Keratinocyte (primary cell): Measurements from ENCODE around the gene NUP43. TPM values are rescaled to one million over a fixed set of nuclear protein-coding genes. Genes with fewer than 3 reads are reported as not detected.

Experiments used
- DNase-seq: peaks from one replicate; pipeline ENCODE4 v3.0.0-alpha.2; 2011; ENCODE audit warnings: low read depth, missing footprints, low spot score
- FAIRE-seq: peaks from 2 replicates; lab custom pipeline; 2011; peaks lifted over from hg19 to GRCh38; lab: Jason Lieb, UNC
- H2AFZ ChIP-seq: 2 replicates; pipeline ENCODE4 v1.6.0; 2012; ENCODE audit warnings: low read length, control low read depth, inconsistent platforms; ENCODE audit not compliant: control insufficient read depth
- H3K27ac ChIP-seq: 2 replicates; pipeline ENCODE4 v1.5.1; 2011; ENCODE audit warnings: low read length; ENCODE audit not compliant: control insufficient read depth, insufficient read depth
- H3K27me3 ChIP-seq: 3 replicates; pipeline ENCODE4 v1.6.0; 2011; ENCODE audit warnings: low read length; ENCODE audit not compliant: control insufficient read depth, insufficient read depth; ENCODE audit errors: extremely low read depth
- H3K36me3 ChIP-seq, 2 experiments: 2 replicates in 1 of 2; 3 replicates in 1 of 2; pipeline ENCODE4 v1.5.1; 2011; ENCODE audit warnings: low read length in 2 of 2, mild to moderate bottlenecking in 1 of 2; ENCODE audit not compliant: control insufficient read depth in 2 of 2, insufficient read depth in 2 of 2; ENCODE audit errors: extremely low read depth in 1 of 2
- H3K4me1 ChIP-seq: 3 replicates; pipeline ENCODE4 v1.5.1; 2011; ENCODE audit warnings: low read length; ENCODE audit not compliant: control insufficient read depth, insufficient read depth; ENCODE audit errors: extremely low read depth
- H3K4me2 ChIP-seq: 3 replicates; pipeline ENCODE4 v1.6.0; 2011; ENCODE audit warnings: low read depth, low read length; ENCODE audit not compliant: control insufficient read depth, insufficient read depth; ENCODE audit errors: extremely low read depth
- H3K4me3 ChIP-seq, 3 experiments: fragments of 200-600 bp in 1 of 3; sonication (generic) in 1 of 3; 2 replicates in 2 of 3; 3 replicates in 1 of 3; pipeline ENCODE4 v1.5.1; 2011 to 2016; ENCODE audit warnings: low read length in 3 of 3, mild to moderate bottlenecking in 3 of 3, control low read depth in 2 of 3, inconsistent platforms in 1 of 3, low read depth in 1 of 3, mixed read lengths in 1 of 3, mixed run types in 1 of 3, moderate library complexity in 1 of 3; ENCODE audit not compliant: control insufficient read depth in 2 of 3, insufficient read depth in 2 of 3; ENCODE audit errors: extremely low read depth in 1 of 3
- H3K79me2 ChIP-seq: 2 replicates; pipeline ENCODE4 v1.6.0; 2012; ENCODE audit warnings: low read length; ENCODE audit not compliant: control insufficient read depth, insufficient read depth
- H3K9ac ChIP-seq: 3 replicates; pipeline ENCODE4 v1.6.0; 2011; ENCODE audit warnings: low read length; ENCODE audit not compliant: control insufficient read depth, insufficient read depth; ENCODE audit errors: extremely low read depth
- H3K9me1 ChIP-seq: 3 replicates; pipeline ENCODE4 v1.6.0; 2011; ENCODE audit warnings: low read length; ENCODE audit not compliant: control insufficient read depth, insufficient read depth; ENCODE audit errors: extremely low read depth
- H3K9me3 ChIP-seq: 2 replicates; pipeline ENCODE4 v1.5.1; 2012; ENCODE audit warnings: low read depth, low read length; ENCODE audit not compliant: control insufficient read depth
- H4K20me1 ChIP-seq: 3 replicates; pipeline ENCODE4 v1.6.0; 2011; ENCODE audit warnings: low read length; ENCODE audit not compliant: control insufficient read depth, insufficient read depth; ENCODE audit errors: extremely low read depth
- EZH2 ChIP-seq: IDR thresholded peaks from one replicate; pipeline ENCODE4 v1.6.1; 2012; ENCODE audit warnings: inconsistent platforms, mild to moderate bottlenecking, low read length, moderate library complexity
- dilution Hi-C: fragments of 300-500 bp; cut with MboI; formaldehyde crosslinking; loops from one replicate; pipeline ENCODE4 v1.7.0; 2020; ENCODE audit warnings: low sequenced_read_pairs; ENCODE audit not compliant: extremely low pct_ligation_motif_present
- polyA plus RNA-seq, 5 experiments: library from polyadenylated mRNA; depleted of rRNA in 3 of 5; stranded (reverse) in 3 of 5; stranded (forward) in 1 of 5; unstranded in 1 of 5; fragments of >200 nt; gene quantifications; 1 replicate in 1 of 5; 2 replicates in 3 of 5; 3 replicates in 1 of 5; pipeline versions ENCODE4 v1.2.1 to v1.2.3, GENCODE V29; 2011 to 2012; ENCODE audit warnings: missing spikeins in 2 of 5, low read depth in 1 of 5, low replicate concordance in 1 of 5
- TF ChIP-seq, protein P1 (sequence below), 3 experiments: IDR thresholded peaks in 1 of 3; conservative IDR thresholded peaks in 1 of 3; optimal IDR thresholded peaks in 1 of 3; 2 replicates in 2 of 3; 3 replicates in 1 of 3; pipeline versions ENCODE3 to v1.5.1; 2011; ENCODE audit warnings: low read length in 3 of 3, mild to moderate bottlenecking in 3 of 3, moderate library complexity in 2 of 3, control low read depth in 1 of 3, inconsistent platforms in 1 of 3; ENCODE audit not compliant: insufficient read depth in 2 of 3; ENCODE audit errors: extremely low read depth in 1 of 3

The NUP43 gene
- polyA plus RNA-seq, 1 donor (not counting 4 experiments of a cell fraction or from before 2014, with no cell fraction given): 33.8 TPM

DNA sequence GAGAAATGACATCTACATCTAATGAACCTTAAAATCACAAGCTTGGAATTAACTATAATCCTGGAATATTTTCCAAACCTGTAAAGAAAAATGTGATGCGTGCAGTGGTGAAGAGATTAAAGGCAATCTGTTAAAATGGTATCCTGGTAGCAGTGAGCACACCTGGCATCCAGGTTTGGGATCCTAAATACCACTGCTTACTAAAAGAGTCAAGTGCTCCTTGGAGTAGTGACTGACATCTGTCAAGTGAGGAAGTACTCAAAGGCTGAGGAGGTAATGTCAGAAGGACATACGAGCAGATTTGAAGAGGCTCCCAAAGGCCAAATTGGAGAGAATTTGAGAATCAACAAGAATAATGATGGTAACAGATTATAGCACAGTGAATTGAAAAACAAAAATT is 36.0 kb upstream of the NUP43 start:
- Histone ChIP-seq H3K79me2 (peaks cover 6% of the 10 kb centered on the region), H3K9me1 (no peaks in the 10 kb centered on the region), H3K27me3 (no peaks in the 10 kb centered on the region), H3K27ac (no peak overlapping the region), H3K4me3 (no peak overlapping the region), H4K20me1 (no peaks in the 10 kb centered on the region), H3K4me1 (no peaks in the 10 kb centered on the region), H3K9ac (no peak overlapping the region), H3K36me3 (peaks cover 8% of the 10 kb centered on the region in 2 experiments), H3K4me2 (no peak overlapping the region), H3K9me3 (no peaks in the 10 kb centered on the region), H2AFZ (no peak overlapping the region)
- FAIRE-seq (no peak), DNase-seq (no peak)
- dilution Hi-C loops: no loop called here
- TF ChIP-seq, protein P1, sequence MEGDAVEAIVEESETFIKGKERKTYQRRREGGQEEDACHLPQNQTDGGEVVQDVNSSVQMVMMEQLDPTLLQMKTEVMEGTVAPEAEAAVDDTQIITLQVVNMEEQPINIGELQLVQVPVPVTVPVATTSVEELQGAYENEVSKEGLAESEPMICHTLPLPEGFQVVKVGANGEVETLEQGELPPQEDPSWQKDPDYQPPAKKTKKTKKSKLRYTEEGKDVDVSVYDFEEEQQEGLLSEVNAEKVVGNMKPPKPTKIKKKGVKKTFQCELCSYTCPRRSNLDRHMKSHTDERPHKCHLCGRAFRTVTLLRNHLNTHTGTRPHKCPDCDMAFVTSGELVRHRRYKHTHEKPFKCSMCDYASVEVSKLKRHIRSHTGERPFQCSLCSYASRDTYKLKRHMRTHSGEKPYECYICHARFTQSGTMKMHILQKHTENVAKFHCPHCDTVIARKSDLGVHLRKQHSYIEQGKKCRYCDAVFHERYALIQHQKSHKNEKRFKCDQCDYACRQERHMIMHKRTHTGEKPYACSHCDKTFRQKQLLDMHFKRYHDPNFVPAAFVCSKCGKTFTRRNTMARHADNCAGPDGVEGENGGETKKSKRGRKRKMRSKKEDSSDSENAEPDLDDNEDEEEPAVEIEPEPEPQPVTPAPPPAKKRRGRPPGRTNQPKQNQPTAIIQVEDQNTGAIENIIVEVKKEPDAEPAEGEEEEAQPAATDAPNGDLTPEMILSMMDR (optimal IDR thresholded peaks at IDR 0.05 in 1 of 3, IDR thresholded peaks at IDR 0.05 in 1 of 3, conservative IDR thresholded peaks at IDR 0.05 in 1 of 3; ENCODE audit: extremely low read depth in 1 of 3, insufficient read depth in 2 of 3, low read length in 3 of 3): no peak
- TF ChIP-seq EZH2: no peak

DNA sequence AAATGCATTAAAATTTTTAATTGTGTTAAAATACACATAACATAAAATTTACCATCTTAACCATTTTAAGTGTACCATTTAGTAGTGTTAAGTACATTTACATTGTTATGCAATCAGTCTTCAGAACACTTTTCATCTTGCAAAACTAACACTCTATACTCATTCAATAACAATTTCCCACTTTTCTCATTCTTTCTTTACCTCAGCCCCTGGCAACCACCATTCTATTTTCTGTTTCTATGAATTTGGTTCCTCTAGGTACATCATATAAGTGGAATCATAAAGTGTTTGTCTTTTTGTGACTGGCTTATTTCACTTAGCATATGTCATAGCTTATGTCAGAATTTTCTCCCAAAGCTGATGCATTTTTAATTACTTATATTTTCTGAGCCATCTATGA is 35.4 kb upstream of the NUP43 start:
- H2AFZ ChIP-seq: no peak overlapping the region
- H3K4me3 ChIP-seq: no peak overlapping the region
- no peaks in the 10 kb centered on the region for H3K27me3 ChIP-seq
- H3K4me1 ChIP-seq: no peaks in the 10 kb centered on the region
- H3K79me2 ChIP-seq: peaks cover 6% of the 10 kb centered on the region
- dilution Hi-C loops: no loop called here
- no peaks in the 10 kb centered on the region for H4K20me1 ChIP-seq
- TF ChIP-seq, protein P1 (optimal IDR thresholded peaks at IDR 0.05 in 1 of 3, IDR thresholded peaks at IDR 0.05 in 1 of 3, conservative IDR thresholded peaks at IDR 0.05 in 1 of 3; ENCODE audit: extremely low read depth in 1 of 3, insufficient read depth in 2 of 3, low read length in 3 of 3): no peak
- TF ChIP-seq EZH2: no peak
- no peak overlapping the region for H3K9ac ChIP-seq
- no peak overlapping the region for H3K4me2 ChIP-seq
- no peak for FAIRE-seq
- no peak for DNase-seq
- H3K9me1 ChIP-seq: no peaks in the 10 kb centered on the region
- no peaks in the 10 kb centered on the region for H3K9me3 ChIP-seq
- no peak overlapping the region for H3K27ac ChIP-seq
- peaks cover 8% of the 10 kb centered on the region in 2 experiments for H3K36me3 ChIP-seq
